Type B pancreatic cell (in vitro differentiated cells): ENCODE measurements around the gene CXCL5. TPM values are rescaled to one million over a fixed set of nuclear protein-coding genes. Genes with fewer than 3 reads are reported as not detected.

Experiments used
- DNase-seq: peaks from one replicate; pipeline ENCODE4 v3.0.0; 2021; ENCODE audit warnings: mixed read lengths; ENCODE audit not compliant: unreplicated experiment; ENCODE audit errors: extremely low spot score
- H3K27ac Mint-ChIP-seq: 2 replicates; pipeline ENCODE4 v1.8.0; 2021; ENCODE audit warnings: mild to moderate bottlenecking, mixed read lengths
- H3K27me3 Mint-ChIP-seq: 2 replicates; pipeline ENCODE4 v1.8.0; 2021; ENCODE audit warnings: mixed read lengths
- H3K36me3 Mint-ChIP-seq: 2 replicates; pipeline ENCODE4 v1.8.0; 2021; ENCODE audit warnings: mixed read lengths
- H3K4me1 Mint-ChIP-seq: one replicate; pipeline ENCODE4 v1.8.0; 2021; ENCODE audit warnings: mixed read lengths; ENCODE audit not compliant: unreplicated experiment
- H3K4me3 Mint-ChIP-seq: 2 replicates; pipeline ENCODE4 v1.8.0; 2021; ENCODE audit warnings: mild to moderate bottlenecking, mixed read lengths
- H3K9me3 Mint-ChIP-seq: 2 replicates; pipeline ENCODE4 v1.8.0; 2021; ENCODE audit warnings: mixed read lengths
- CTCF ChIP-seq: fragments of 200-600 bp; sonication (generic); conservative IDR thresholded peaks from 2 replicates; pipeline ENCODE4 v1.5.0; 2021; ENCODE audit warnings: antibody characterized with exemption, mild to moderate bottlenecking
- total RNA-seq: library from RNA; stranded (reverse); gene quantifications from 2 replicates; pipeline ENCODE4 v1.2.1, GENCODE V29; 2021; ENCODE audit warnings: low replicate concordance

CXCL5 gene
- total RNA-seq, 1 donor from 2014 or later: 6.7 TPM

- no peak overlapping the region for H3K27ac Mint-ChIP-seq
- H3K36me3 Mint-ChIP-seq: no peaks in the 10 kb centered on the region
- no peak overlapping the region for H3K4me3 Mint-ChIP-seq
- no peaks in the 10 kb centered on the region for H3K9me3 Mint-ChIP-seq
- no peaks in the 10 kb centered on the region for H3K4me1 Mint-ChIP-seq
- TF ChIP-seq CTCF: no peak
- H3K27me3 Mint-ChIP-seq: peaks cover 44% of the 10 kb centered on the region
- no peak for DNase-seq
Observed at GRCh38 chr4:73990988-73991741, 7.3 kb downstream of the CXCL5 start.

- H3K4me1 Mint-ChIP-seq: no peaks in the 10 kb centered on the region
- H3K27me3 Mint-ChIP-seq: peaks cover 35% of the 10 kb centered on the region
- TF ChIP-seq CTCF: no peak
- no peak for DNase-seq
- H3K36me3 Mint-ChIP-seq: no peaks in the 10 kb centered on the region
- H3K27ac Mint-ChIP-seq: no peak overlapping the region
- H3K4me3 Mint-ChIP-seq: no peak overlapping the region
- no peaks in the 10 kb centered on the region for H3K9me3 Mint-ChIP-seq
Observed at GRCh38 chr4:73989928-73990327, 8.5 kb downstream of the CXCL5 start.

- Mint-ChIP-seq H3K4me3 (no peak overlapping the region), H3K9me3 (no peaks in the 10 kb centered on the region), H3K27ac (no peak overlapping the region), H3K4me1 (no peaks in the 10 kb centered on the region), H3K27me3 (peaks cover 29% of the 10 kb centered on the region), H3K36me3 (no peaks in the 10 kb centered on the region)
- DNase-seq: no peak
- no peak for TF ChIP-seq CTCF
Observed at GRCh38 chr4:73989031-73989430, 9.4 kb downstream of the CXCL5 start.

GRCh38 chr4:73988061-73988460 lies 10.4 kb downstream of the CXCL5 start, which contains the start of gene PPBP:
Gene PPBP (minus strand): TSS chr4:73988190. CDS start chr4:73988103, 87 bp downstream.
- H3K36me3 Mint-ChIP-seq: no peaks in the 10 kb centered on the region
- H3K9me3 Mint-ChIP-seq: no peaks in the 10 kb centered on the region
- no peaks in the 10 kb centered on the region for H3K4me1 Mint-ChIP-seq
- H3K4me3 Mint-ChIP-seq: no peak within 1 kb of the TSS
- no peak within 1 kb of the TSS for H3K27ac Mint-ChIP-seq
- TF ChIP-seq CTCF: no peak
- peaks cover 30% of the 10 kb centered on the region for H3K27me3 Mint-ChIP-seq
- no peak for DNase-seq

- no peaks in the 10 kb centered on the region for H3K36me3 Mint-ChIP-seq
Observed at GRCh38 chr4:73985528-73985852, 13.0 kb downstream of the CXCL5 start.

More at GRCh38 chr4:73985528-73985852, 13.0 kb downstream of the CXCL5 start:
- TF ChIP-seq CTCF: no peak
- H3K4me3 Mint-ChIP-seq: no peak overlapping the region
- H3K27me3 Mint-ChIP-seq: peaks cover 35% of the 10 kb centered on the region
- H3K27ac Mint-ChIP-seq: no peak overlapping the region
- no peak for DNase-seq
- H3K4me1 Mint-ChIP-seq: no peaks in the 10 kb centered on the region
- no peaks in the 10 kb centered on the region for H3K9me3 Mint-ChIP-seq
